DND-41 (cell line): ENCODE data around the gene MAP3K9.

ENCODE experiments used
- ATAC-seq: fragments of 200-7000 bp; cut with Tn5 transposase; 3 replicates; pipeline ENCODE4 v1.9.1; 2021; ENCODE audit warnings: low read depth; ENCODE audit not compliant: insufficient read depth
- DNase-seq: peaks from one replicate; pipeline ENCODE4 v3.0.0-alpha.2; 2020
- H2AFZ ChIP-seq: 2 replicates; pipeline ENCODE4 v1.6.0; 2012; ENCODE audit warnings: low read depth, low read length
- H3K27ac ChIP-seq: 2 replicates; pipeline ENCODE4 v1.5.1; 2012; ENCODE audit warnings: low read length, inconsistent platforms
- H3K27me3 ChIP-seq: fragments of 200-600 bp; sonication (generic); 2 replicates; pipeline ENCODE4 v1.6.0; 2012; ENCODE audit warnings: low read length, mild to moderate bottlenecking, inconsistent platforms; ENCODE audit not compliant: insufficient read depth, poor library complexity
- H3K36me3 ChIP-seq: 2 replicates; pipeline ENCODE4 v1.5.1; 2012; ENCODE audit warnings: low read length, inconsistent platforms; ENCODE audit not compliant: insufficient read depth
- H3K4me1 ChIP-seq: 2 replicates; pipeline ENCODE4 v1.5.1; 2012; ENCODE audit warnings: mild to moderate bottlenecking, low read length; ENCODE audit not compliant: insufficient read depth
- H3K4me2 ChIP-seq: 2 replicates; pipeline ENCODE4 v1.6.0; 2012; ENCODE audit warnings: mild to moderate bottlenecking, moderate library complexity, low read length, inconsistent platforms; ENCODE audit not compliant: insufficient read depth
- H3K4me3 ChIP-seq, 2 experiments: fragments of 200-600 bp in 1 of 2; shearing (Covaris generic) in 1 of 2; 2 replicates each; pipeline ENCODE4 v1.5.1; 2012 to 2016; ENCODE audit warnings: inconsistent platforms in 2 of 2, low read length in 2 of 2, mild to moderate bottlenecking in 2 of 2, low read depth in 1 of 2, moderate library complexity in 1 of 2
- H3K79me2 ChIP-seq: 2 replicates; pipeline ENCODE4 v1.6.0; 2012; ENCODE audit warnings: low read length, inconsistent platforms; ENCODE audit not compliant: insufficient read depth
- H3K9ac ChIP-seq: 2 replicates; pipeline ENCODE4 v1.6.0; 2012; ENCODE audit warnings: low read depth, mild to moderate bottlenecking, inconsistent platforms, low read length, moderate library complexity
- H3K9me3 ChIP-seq: 2 replicates; pipeline ENCODE4 v1.5.1; 2012; ENCODE audit warnings: low read length, moderate library complexity, mild to moderate bottlenecking, inconsistent platforms; ENCODE audit not compliant: insufficient read depth, severe bottlenecking
- H4K20me1 ChIP-seq: 2 replicates; pipeline ENCODE4 v1.6.0; 2012; ENCODE audit warnings: low read length; ENCODE audit not compliant: insufficient read depth
- EZH2 ChIP-seq: IDR thresholded peaks from 3 replicates; pipeline ENCODE4 v1.6.1; 2012; ENCODE audit warnings: borderline replicate concordance, low read depth, mild to moderate bottlenecking, moderate library complexity, low read length, inconsistent platforms; ENCODE audit not compliant: severe bottlenecking
- TF ChIP-seq, protein P1 (sequence below): IDR thresholded peaks from 2 replicates; pipeline ENCODE4 v1.5.1; 2012; ENCODE audit warnings: borderline replicate concordance, low read length, moderate library complexity, mild to moderate bottlenecking; ENCODE audit not compliant: poor library complexity, severe bottlenecking; ENCODE audit errors: extremely low read depth

MAP3K9 gene

DNA sequence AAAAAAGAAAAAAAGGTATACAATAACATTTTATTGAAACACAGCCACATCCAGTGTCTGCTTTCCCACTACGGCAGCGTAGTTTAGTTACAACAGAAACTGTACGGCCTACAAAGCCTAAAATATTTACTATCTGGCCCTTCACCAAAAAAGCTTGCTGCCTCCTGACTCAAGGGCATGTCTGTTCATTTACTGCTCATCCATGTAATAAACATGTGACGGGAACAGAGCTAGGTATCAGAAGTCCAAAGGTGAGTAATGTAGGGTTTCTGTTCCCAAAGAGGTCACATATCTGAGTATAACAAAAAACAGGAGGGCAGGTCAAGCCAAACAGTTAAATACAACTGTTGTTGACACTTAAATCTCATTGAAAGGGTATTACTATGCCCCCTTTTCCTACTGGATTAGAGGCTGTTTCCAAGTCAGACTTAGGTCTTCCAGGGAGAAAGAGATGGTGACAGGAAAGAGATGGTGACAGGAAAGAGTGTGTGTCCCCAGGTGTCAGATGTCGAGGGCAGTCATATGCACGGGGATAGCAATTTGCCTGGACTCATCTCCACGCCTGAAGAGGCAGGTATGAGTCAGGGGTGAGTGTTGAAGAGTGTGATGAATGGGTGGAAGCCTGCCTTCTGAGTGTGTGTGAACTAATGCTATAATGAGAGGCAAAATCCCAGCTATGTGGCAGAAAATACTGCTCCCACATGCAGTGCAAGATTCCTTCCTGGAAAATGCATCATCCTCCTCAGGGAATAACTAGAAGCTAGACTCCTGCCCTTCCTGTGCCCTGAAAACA, 77.7 kb downstream of the MAP3K9 start:
- Histone ChIP-seq H3K27me3 (no peaks in the 10 kb centered on the region), H4K20me1 (no peaks in the 10 kb centered on the region), H2AFZ (no peak overlapping the region), H3K4me1 (no peaks in the 10 kb centered on the region), H3K27ac (no peak overlapping the region), H3K36me3 (peaks cover 36% of the 10 kb centered on the region), H3K9me3 (no peaks in the 10 kb centered on the region), H3K4me2 (no peak overlapping the region), H3K9ac (no peak overlapping the region), H3K79me2 (no peaks in the 10 kb centered on the region), H3K4me3 (no peak overlapping the region)
- ATAC-seq (no peak), DNase-seq (no peak)
- no peak for TF ChIP-seq EZH2
- TF ChIP-seq, protein P1, sequence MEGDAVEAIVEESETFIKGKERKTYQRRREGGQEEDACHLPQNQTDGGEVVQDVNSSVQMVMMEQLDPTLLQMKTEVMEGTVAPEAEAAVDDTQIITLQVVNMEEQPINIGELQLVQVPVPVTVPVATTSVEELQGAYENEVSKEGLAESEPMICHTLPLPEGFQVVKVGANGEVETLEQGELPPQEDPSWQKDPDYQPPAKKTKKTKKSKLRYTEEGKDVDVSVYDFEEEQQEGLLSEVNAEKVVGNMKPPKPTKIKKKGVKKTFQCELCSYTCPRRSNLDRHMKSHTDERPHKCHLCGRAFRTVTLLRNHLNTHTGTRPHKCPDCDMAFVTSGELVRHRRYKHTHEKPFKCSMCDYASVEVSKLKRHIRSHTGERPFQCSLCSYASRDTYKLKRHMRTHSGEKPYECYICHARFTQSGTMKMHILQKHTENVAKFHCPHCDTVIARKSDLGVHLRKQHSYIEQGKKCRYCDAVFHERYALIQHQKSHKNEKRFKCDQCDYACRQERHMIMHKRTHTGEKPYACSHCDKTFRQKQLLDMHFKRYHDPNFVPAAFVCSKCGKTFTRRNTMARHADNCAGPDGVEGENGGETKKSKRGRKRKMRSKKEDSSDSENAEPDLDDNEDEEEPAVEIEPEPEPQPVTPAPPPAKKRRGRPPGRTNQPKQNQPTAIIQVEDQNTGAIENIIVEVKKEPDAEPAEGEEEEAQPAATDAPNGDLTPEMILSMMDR: no peak

DNA sequence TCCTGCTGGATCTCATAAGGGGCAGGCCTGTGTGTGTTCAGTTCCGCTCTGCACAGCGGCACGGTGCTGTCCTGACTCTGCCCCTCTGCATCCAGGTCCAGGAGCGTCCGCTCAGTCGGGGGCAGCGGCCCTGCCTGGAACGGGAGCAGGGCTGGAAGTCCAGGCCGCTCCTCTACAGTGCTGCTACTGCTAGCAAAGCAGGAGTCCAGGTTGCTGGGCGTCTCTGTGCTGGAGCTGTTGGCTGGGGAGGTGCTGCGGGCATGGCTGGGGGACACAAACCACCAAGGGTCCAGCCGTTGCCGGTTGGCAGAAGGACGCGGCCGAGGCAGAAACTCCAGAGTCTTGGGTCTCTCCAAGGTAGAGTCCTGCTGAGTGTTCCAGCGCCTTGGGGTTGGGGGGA, 78.9 kb downstream of the MAP3K9 start:
- no peaks in the 10 kb centered on the region for H4K20me1 ChIP-seq
- no peak overlapping the region for H3K4me2 ChIP-seq
- no peak overlapping the region for H3K27ac ChIP-seq
- H3K9ac ChIP-seq: no peak overlapping the region
- H3K27me3 ChIP-seq: no peaks in the 10 kb centered on the region
- no peaks in the 10 kb centered on the region for H3K4me1 ChIP-seq
- no peaks in the 10 kb centered on the region for H3K9me3 ChIP-seq
- no peak for ATAC-seq
- no peak for TF ChIP-seq EZH2
- TF ChIP-seq, protein P1: no peak
- no peak for DNase-seq
- H3K36me3 ChIP-seq: peaks cover 36% of the 10 kb centered on the region
- H3K79me2 ChIP-seq: no peaks in the 10 kb centered on the region
- H2AFZ ChIP-seq: no peak overlapping the region
- H3K4me3 ChIP-seq: no peak overlapping the region

GRCh38 chr14:70726651-70727375, 82.5 kb downstream of the MAP3K9 start:
- ATAC-seq (no peak), DNase-seq (no peak)
- TF ChIP-seq, protein P1: no peak
- no peak for TF ChIP-seq EZH2
- Histone ChIP-seq H3K36me3 (peaks cover 13% of the 10 kb centered on the region; the same call in 1 of the 2 replicates), H3K4me3 (no peak overlapping the region), H3K4me1 (no peaks in the 10 kb centered on the region), H3K9me3 (no peaks in the 10 kb centered on the region), H3K27me3 (no peaks in the 10 kb centered on the region), H3K79me2 (no peaks in the 10 kb centered on the region), H3K9ac (no peak overlapping the region), H2AFZ (no peak overlapping the region), H3K27ac (no peak overlapping the region), H3K4me2 (no peak overlapping the region), H4K20me1 (no peaks in the 10 kb centered on the region)
